ENCODE data around the gene TBCK. TPM values are rescaled to one million over a fixed set of nuclear protein-coding genes. Genes with fewer than 3 reads are reported as not detected.

Gene TBCK
- total RNA-seq, 1 donor from 2014 or later, result 64.2 TPM

DNA sequence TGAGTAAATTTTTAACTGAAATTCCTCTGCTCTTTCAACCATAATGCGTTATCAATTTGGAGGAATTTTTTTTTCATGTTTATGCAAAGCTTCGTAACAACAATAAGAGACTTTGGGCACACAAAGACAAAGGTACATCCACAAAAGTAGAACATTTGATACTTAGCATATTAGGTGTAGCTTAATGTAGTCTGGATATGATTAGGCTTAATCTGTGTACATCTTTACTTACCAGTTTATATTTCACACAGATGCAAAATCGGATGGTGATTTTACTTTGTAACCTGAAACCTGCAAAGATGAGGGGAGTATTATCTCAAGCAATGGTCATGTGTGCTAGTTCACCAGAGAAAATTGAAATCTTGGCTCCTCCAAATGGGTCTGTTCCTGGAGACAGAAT is 20.6 kb upstream of the TBCK start:
- no peak overlapping the region for H3K4me3 Mint-ChIP-seq
- H3K27me3 Mint-ChIP-seq (ENCODE audit: low read depth), result no peaks in the 10 kb centered on the region
- peaks cover 10% of the 10 kb centered on the region for H3K4me1 Mint-ChIP-seq
- peaks cover 33% of the 10 kb centered on the region for H3K9me3 Mint-ChIP-seq
- no peak overlapping the region for H3K27ac Mint-ChIP-seq
- TF ChIP-seq CTCF (IDR thresholded peaks at IDR 0.05; ENCODE audit: unreplicated experiment), result no peak
- DNase-seq (ENCODE audit: low spot score in 2 of 2, unreplicated experiment in 2 of 2), result no peak
- H3K36me3 Mint-ChIP-seq, result peaks cover 66% of the 10 kb centered on the region

GRCh38 chr4:106334741-106335470 is 18.9 kb upstream of the TBCK start:
- no peak for DNase-seq (ENCODE audit: low spot score in 2 of 2, unreplicated experiment in 2 of 2)
- peak overlapping the region; percentile 31 for H3K27ac Mint-ChIP-seq
- no peaks in the 10 kb centered on the region for H3K27me3 Mint-ChIP-seq (ENCODE audit: low read depth)
- no peak for TF ChIP-seq CTCF (IDR thresholded peaks at IDR 0.05; ENCODE audit: unreplicated experiment)
- H3K36me3 Mint-ChIP-seq, result peaks cover 57% of the 10 kb centered on the region
- H3K9me3 Mint-ChIP-seq, result peaks cover 19% of the 10 kb centered on the region
- H3K4me3 Mint-ChIP-seq, result no peak overlapping the region
- H3K4me1 Mint-ChIP-seq, result peaks cover 10% of the 10 kb centered on the region

DNA sequence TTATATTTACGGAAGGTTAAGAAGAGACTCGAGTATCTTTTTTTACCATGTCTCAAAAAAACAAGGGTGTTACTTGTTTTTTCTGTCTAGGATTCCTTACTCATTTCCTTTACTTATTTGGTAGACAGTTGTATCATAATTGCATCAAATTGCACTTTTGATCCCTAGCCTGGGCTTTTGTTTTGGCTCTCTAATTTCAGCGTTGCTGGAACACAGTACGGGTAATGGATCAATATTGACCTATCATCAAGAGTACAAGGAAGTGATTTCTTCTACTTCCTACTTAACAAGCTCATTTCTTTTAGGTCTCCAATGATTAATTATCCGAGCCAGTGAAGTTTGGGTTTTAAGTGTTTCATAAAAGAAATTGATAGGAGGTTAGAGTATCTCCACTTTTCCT is 17.2 kb upstream of the TBCK start:
- H3K27me3 Mint-ChIP-seq (ENCODE audit: low read depth), result no peaks in the 10 kb centered on the region
- no peak overlapping the region for H3K27ac Mint-ChIP-seq
- H3K36me3 Mint-ChIP-seq, result peaks cover 45% of the 10 kb centered on the region
- no peak for DNase-seq (ENCODE audit: low spot score in 2 of 2, unreplicated experiment in 2 of 2)
- H3K9me3 Mint-ChIP-seq, result peaks cover 15% of the 10 kb centered on the region
- TF ChIP-seq CTCF (IDR thresholded peaks at IDR 0.05; ENCODE audit: unreplicated experiment), result no peak
- peaks cover 7% of the 10 kb centered on the region for H3K4me1 Mint-ChIP-seq
- no peak overlapping the region for H3K4me3 Mint-ChIP-seq

GRCh38 chr4:106329041-106329618 is 13.1 kb upstream of the TBCK start:
- Mint-ChIP-seq H3K4me1 (no peaks in the 10 kb centered on the region), H3K4me3 (no peak overlapping the region), H3K27me3 (ENCODE audit: low read depth) (no peaks in the 10 kb centered on the region), H3K27ac (no peak overlapping the region), H3K36me3 (peaks cover 32% of the 10 kb centered on the region), H3K9me3 (no peaks in the 10 kb centered on the region)
- TF ChIP-seq CTCF (IDR thresholded peaks at IDR 0.05; ENCODE audit: unreplicated experiment), result peak; percentile 71
- no peak for DNase-seq (ENCODE audit: low spot score in 2 of 2, unreplicated experiment in 2 of 2)

GRCh38 chr4:106325800-106326199 is 9.8 kb upstream of the TBCK start:
- H3K4me1 Mint-ChIP-seq, result peaks cover 4% of the 10 kb centered on the region
- no peak overlapping the region for H3K4me3 Mint-ChIP-seq
- peaks cover 20% of the 10 kb centered on the region for H3K36me3 Mint-ChIP-seq
- no peak for TF ChIP-seq CTCF (IDR thresholded peaks at IDR 0.05; ENCODE audit: unreplicated experiment)
- H3K27ac Mint-ChIP-seq, result no peak overlapping the region
- no peak for DNase-seq (ENCODE audit: low spot score in 2 of 2, unreplicated experiment in 2 of 2)
- H3K9me3 Mint-ChIP-seq, result no peaks in the 10 kb centered on the region
- no peaks in the 10 kb centered on the region for H3K27me3 Mint-ChIP-seq (ENCODE audit: low read depth)

All from mesothelial cell of epicardium (in vitro differentiated cells).